ENCODE measurements around the gene FARS2.

FARS2 gene

DNA sequence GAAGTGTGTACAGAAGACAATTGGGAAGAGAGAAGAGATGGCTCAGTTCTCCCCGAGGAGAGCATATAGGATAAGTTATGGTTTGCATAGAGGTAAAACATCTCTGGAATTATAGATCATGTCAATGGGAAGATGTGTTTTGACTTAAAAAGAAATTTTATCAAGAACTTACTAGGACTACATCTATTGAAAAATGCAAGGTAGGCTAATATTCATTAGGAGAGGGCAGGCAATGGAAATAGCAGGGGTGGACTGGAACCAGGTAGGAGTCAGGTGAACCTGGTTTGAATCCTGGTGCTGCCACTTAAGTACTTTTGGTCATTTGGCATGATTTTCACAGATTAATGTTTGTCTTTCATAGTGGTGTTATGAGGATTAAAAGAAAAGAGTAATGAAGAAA, 96.2 kb downstream of the FARS2 start:
- H3K4me1 ChIP-seq (ENCODE audit: control insufficient read depth in 2 of 2, insufficient read depth in 2 of 2, low read length in 2 of 2), result peaks cover 0 to 3% of the 10 kb centered on the region in 2 donors
- no peak overlapping the region for H3K9ac ChIP-seq (ENCODE audit: low read depth in 1 of 2, low read length in 2 of 2)
- no peaks in the 10 kb centered on the region for H3K36me3 ChIP-seq (ENCODE audit: control insufficient read depth in 2 of 2, insufficient read depth in 2 of 2, low read length in 2 of 2)

DNA sequence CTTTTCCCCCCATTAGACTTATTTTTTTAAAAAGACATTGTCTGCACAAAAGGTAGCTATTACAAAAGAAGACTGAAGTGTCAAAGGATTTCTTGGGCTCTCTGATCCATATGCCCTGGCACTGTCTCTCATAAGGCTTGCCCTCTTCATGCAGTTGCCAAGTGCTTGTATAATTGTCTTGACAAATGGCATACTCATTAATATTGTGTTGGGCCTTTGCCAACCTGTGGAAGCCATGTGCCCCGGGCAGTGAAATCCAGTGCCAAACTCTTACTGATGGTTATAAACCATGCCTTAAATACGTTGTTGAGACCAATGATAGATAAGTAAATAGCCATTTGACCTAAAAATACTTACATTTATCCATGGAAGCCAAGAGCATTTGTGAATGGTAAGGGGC, 98.1 kb downstream of the FARS2 start:
- Histone ChIP-seq H3K27ac (ENCODE audit: low read depth in 2 of 2, low read length in 2 of 2) (no peak overlapping the region), H3K9ac (ENCODE audit: low read depth in 1 of 2, low read length in 2 of 2) (no peak overlapping the region), H3K36me3 (ENCODE audit: control insufficient read depth in 2 of 2, insufficient read depth in 2 of 2, low read length in 2 of 2) (no peaks in the 10 kb centered on the region), H3K27me3 (ENCODE audit: control insufficient read depth in 2 of 2, insufficient read depth in 2 of 2, low read length in 2 of 2) (no peaks in the 10 kb centered on the region), H3K9me3 (ENCODE audit: control insufficient read depth in 2 of 2, low read length in 2 of 2) (no peaks in the 10 kb centered on the region), H3K4me3 (ENCODE audit: low read length in 2 of 2) (no peak overlapping the region), H3K4me1 (ENCODE audit: control insufficient read depth in 2 of 2, insufficient read depth in 2 of 2, low read length in 2 of 2) (peaks cover 0 to 3% of the 10 kb centered on the region in 2 donors)

More for the DNA sequence above, 96.2 kb downstream of the FARS2 start:
- Histone ChIP-seq H3K9me3 (ENCODE audit: control insufficient read depth in 2 of 2, low read length in 2 of 2) (no peaks in the 10 kb centered on the region), H3K4me3 (ENCODE audit: low read length in 2 of 2) (no peak overlapping the region), H3K27me3 (ENCODE audit: control insufficient read depth in 2 of 2, insufficient read depth in 2 of 2, low read length in 2 of 2) (no peaks in the 10 kb centered on the region), H3K27ac (ENCODE audit: low read depth in 2 of 2, low read length in 2 of 2) (no peak overlapping the region)

DNA sequence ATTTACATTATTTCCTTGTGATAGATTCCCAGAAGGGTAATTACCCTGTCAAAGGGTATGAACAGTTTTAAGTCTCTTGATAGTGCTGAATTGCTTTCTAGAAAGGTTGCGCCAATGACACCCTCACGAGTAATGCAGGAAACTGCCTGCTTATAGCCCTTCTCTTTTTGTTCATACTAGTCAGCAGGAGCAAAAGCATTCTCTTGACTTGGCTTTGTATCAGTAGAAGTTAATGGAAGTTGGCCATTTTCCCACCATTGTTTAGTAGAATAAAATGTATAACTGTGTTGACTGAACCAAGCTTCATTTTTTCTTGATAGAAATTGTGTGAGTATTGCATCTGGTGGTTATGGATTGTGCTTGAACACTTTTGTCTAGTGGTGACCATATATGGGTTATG, 100.1 kb downstream of the FARS2 start:
- Histone ChIP-seq H3K27ac (ENCODE audit: low read depth in 2 of 2, low read length in 2 of 2) (no peak overlapping the region), H3K36me3 (ENCODE audit: control insufficient read depth in 2 of 2, insufficient read depth in 2 of 2, low read length in 2 of 2) (no peaks in the 10 kb centered on the region)

DNA sequence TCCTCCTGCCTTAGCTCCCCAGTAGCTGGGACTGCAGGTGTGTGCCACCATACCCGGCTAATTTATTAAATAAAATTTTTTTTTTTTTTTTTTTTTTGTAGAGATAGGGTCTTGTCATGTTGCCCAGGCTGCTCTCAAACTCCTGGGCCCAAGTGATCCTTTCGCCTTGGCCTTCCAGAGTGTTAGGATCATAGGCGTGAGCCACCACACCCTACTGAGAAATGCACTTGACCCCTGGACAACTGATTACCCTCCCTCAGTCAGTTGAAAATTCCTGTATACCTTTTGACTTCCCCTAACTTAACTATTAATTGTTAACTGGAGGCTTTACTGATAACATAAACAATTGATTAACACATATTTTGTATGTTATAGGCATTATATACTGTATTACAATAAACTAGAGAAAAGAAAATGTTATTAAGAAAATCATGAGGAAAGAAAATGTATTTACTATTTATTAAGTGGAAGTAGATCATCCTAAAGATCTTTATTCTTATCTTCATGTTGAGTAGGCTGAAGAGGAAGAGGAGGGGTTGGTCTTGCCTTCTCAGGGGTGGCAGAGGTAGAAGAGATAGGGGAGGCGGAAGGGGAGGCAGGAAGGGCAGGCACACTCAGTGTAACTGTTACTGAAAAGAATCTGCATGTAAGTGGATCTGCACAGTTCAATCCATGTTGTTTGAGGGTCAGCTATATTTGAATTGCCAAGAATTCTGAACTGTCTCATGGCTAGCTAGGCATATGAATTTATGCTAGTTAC, 104.3 kb downstream of the FARS2 start:
- no peak overlapping the region for H3K9ac ChIP-seq (ENCODE audit: low read depth in 1 of 2, low read length in 2 of 2)
- peaks cover 7% of the 10 kb centered on the region in 2 donors for H3K36me3 ChIP-seq (ENCODE audit: control insufficient read depth in 2 of 2, insufficient read depth in 2 of 2, low read length in 2 of 2)
- H3K27me3 ChIP-seq (ENCODE audit: control insufficient read depth in 2 of 2, insufficient read depth in 2 of 2, low read length in 2 of 2), result no peaks in the 10 kb centered on the region
- H3K4me3 ChIP-seq (ENCODE audit: low read length in 2 of 2), result no peak overlapping the region
- no peaks in the 10 kb centered on the region for H3K9me3 ChIP-seq (ENCODE audit: control insufficient read depth in 2 of 2, low read length in 2 of 2)
- peaks cover 0 to 3% of the 10 kb centered on the region in 2 donors for H3K4me1 ChIP-seq (ENCODE audit: control insufficient read depth in 2 of 2, insufficient read depth in 2 of 2, low read length in 2 of 2)
- H3K27ac ChIP-seq (ENCODE audit: low read depth in 2 of 2, low read length in 2 of 2), result no peak overlapping the region

More for the DNA sequence above, 100.1 kb downstream of the FARS2 start:
- H3K27me3 ChIP-seq (ENCODE audit: control insufficient read depth in 2 of 2, insufficient read depth in 2 of 2, low read length in 2 of 2), result no peaks in the 10 kb centered on the region
- peaks cover 0 to 3% of the 10 kb centered on the region in 2 donors for H3K4me1 ChIP-seq (ENCODE audit: control insufficient read depth in 2 of 2, insufficient read depth in 2 of 2, low read length in 2 of 2)
- no peak overlapping the region for H3K4me3 ChIP-seq (ENCODE audit: low read length in 2 of 2)
- no peak overlapping the region for H3K9ac ChIP-seq (ENCODE audit: low read depth in 1 of 2, low read length in 2 of 2)
- no peaks in the 10 kb centered on the region for H3K9me3 ChIP-seq (ENCODE audit: control insufficient read depth in 2 of 2, low read length in 2 of 2)

DNA sequence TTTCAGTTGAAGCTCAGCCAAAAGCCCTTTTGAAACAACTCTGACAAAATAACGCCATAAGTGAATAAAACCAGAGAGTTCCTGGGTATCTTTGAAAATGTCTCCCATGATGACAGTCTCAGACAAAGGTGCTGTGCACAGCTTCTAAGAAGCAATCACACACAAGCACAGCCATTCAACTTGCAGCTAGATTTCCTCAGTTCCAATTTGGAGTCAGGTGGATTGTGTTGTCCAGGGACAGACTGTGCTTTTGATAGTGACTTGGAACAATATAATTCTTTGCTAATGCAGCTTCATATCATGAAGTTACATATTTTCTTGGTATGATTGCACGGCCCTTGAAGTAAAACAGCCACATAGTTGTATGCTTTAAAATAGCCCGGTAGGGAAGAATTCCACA, 105.6 kb downstream of the FARS2 start:
- Histone ChIP-seq H3K9ac (ENCODE audit: low read depth in 1 of 2, low read length in 2 of 2) (no peak overlapping the region), H3K27ac (ENCODE audit: low read depth in 2 of 2, low read length in 2 of 2) (no peak overlapping the region)

DNA sequence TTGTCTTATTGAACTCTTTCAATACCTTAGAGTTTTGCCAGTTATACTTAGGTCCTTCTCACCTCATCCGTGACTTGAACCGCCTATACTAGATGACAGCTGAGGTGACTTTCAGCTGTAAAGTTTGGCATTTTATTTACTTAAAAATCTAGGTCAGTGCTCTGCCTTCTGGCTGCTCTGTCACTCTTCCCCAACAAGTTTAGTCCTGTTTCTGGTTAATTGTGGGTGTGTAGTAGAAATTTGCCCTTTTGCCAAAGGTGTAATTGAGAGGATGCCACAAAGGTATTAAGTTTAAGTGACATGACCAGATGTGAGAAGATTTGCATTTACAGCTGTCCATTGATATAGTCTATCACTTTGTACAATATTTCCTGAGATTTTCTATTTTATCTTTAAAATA, 106.2 kb downstream of the FARS2 start:
- Histone ChIP-seq H3K4me1 (ENCODE audit: control insufficient read depth in 2 of 2, insufficient read depth in 2 of 2, low read length in 2 of 2) (no peaks in the 10 kb centered on the region), H3K9ac (ENCODE audit: low read depth in 1 of 2, low read length in 2 of 2) (no peak overlapping the region), H3K4me3 (ENCODE audit: low read length in 2 of 2) (no peak overlapping the region), H3K27me3 (ENCODE audit: control insufficient read depth in 2 of 2, insufficient read depth in 2 of 2, low read length in 2 of 2) (no peaks in the 10 kb centered on the region), H3K36me3 (ENCODE audit: control insufficient read depth in 2 of 2, insufficient read depth in 2 of 2, low read length in 2 of 2) (peaks cover 7% of the 10 kb centered on the region in 2 donors), H3K9me3 (ENCODE audit: control insufficient read depth in 2 of 2, low read length in 2 of 2) (no peaks in the 10 kb centered on the region), H3K27ac (ENCODE audit: low read depth in 2 of 2, low read length in 2 of 2) (no peak overlapping the region)

More for the DNA sequence above, 105.6 kb downstream of the FARS2 start:
- H3K36me3 ChIP-seq (ENCODE audit: control insufficient read depth in 2 of 2, insufficient read depth in 2 of 2, low read length in 2 of 2), result peaks cover 7% of the 10 kb centered on the region in 2 donors
- no peaks in the 10 kb centered on the region for H3K9me3 ChIP-seq (ENCODE audit: control insufficient read depth in 2 of 2, low read length in 2 of 2)
- no peak overlapping the region for H3K4me3 ChIP-seq (ENCODE audit: low read length in 2 of 2)
- no peaks in the 10 kb centered on the region for H3K27me3 ChIP-seq (ENCODE audit: control insufficient read depth in 2 of 2, insufficient read depth in 2 of 2, low read length in 2 of 2)
- H3K4me1 ChIP-seq (ENCODE audit: control insufficient read depth in 2 of 2, insufficient read depth in 2 of 2, low read length in 2 of 2), result no peaks in the 10 kb centered on the region

DNA sequence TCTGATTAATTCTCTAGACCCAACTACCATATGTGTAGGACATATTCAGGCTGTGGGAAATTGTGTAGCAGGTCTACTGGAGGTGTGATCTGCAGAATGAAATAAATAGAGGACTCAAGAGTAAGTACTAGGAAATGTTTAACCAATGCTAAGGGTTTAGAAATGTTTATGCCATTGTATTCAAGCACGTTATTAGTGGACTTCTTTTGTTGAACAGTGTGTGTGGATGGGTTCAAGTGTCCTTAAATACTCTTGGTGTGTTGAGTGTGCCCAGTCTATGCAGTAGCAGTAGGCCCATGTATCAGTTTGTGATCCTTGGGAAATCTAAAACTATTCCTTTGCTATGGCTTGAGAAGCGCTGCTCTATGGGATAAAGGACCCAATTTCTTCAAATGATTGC, 112.1 kb downstream of the FARS2 start:
- Histone ChIP-seq H3K9me3 (ENCODE audit: control insufficient read depth in 2 of 2, low read length in 2 of 2) (no peaks in the 10 kb centered on the region), H3K36me3 (ENCODE audit: control insufficient read depth in 2 of 2, insufficient read depth in 2 of 2, low read length in 2 of 2) (peaks cover 7% of the 10 kb centered on the region in 2 donors), H3K9ac (ENCODE audit: low read depth in 1 of 2, low read length in 2 of 2) (no peak overlapping the region), H3K4me3 (ENCODE audit: low read length in 2 of 2) (no peak overlapping the region), H3K4me1 (ENCODE audit: control insufficient read depth in 2 of 2, insufficient read depth in 2 of 2, low read length in 2 of 2) (no peaks in the 10 kb centered on the region), H3K27me3 (ENCODE audit: control insufficient read depth in 2 of 2, insufficient read depth in 2 of 2, low read length in 2 of 2) (no peaks in the 10 kb centered on the region), H3K27ac (ENCODE audit: low read depth in 2 of 2, low read length in 2 of 2) (no peak overlapping the region)

DNA sequence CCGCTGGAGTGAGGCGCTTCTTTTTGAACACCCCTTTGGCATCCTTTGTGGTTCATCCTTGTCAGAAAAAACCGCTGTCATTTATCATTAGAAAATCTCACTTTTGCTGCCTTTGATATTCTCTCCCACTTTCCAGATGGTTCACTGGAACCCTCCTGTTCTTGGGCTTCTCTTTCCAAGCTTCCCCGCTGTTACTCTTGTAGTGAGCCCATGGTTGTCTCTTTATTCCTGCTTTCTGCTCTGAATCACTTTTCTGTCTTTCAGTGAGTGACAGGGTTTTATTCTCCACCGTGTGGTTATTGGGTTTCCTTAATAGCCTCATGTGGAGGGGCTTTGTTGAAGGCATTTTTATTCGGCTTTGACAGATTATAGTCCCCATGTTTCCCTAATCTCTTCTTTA, 117.0 kb downstream of the FARS2 start:
- Histone ChIP-seq H3K27ac (ENCODE audit: low read depth in 2 of 2, low read length in 2 of 2) (no peak overlapping the region), H3K36me3 (ENCODE audit: control insufficient read depth in 2 of 2, insufficient read depth in 2 of 2, low read length in 2 of 2) (no peaks in the 10 kb centered on the region), H3K4me1 (ENCODE audit: control insufficient read depth in 2 of 2, insufficient read depth in 2 of 2, low read length in 2 of 2) (no peaks in the 10 kb centered on the region), H3K9me3 (ENCODE audit: control insufficient read depth in 2 of 2, low read length in 2 of 2) (no peaks in the 10 kb centered on the region), H3K27me3 (ENCODE audit: control insufficient read depth in 2 of 2, insufficient read depth in 2 of 2, low read length in 2 of 2) (no peaks in the 10 kb centered on the region), H3K4me3 (ENCODE audit: low read length in 2 of 2) (no peak overlapping the region), H3K9ac (ENCODE audit: low read depth in 1 of 2, low read length in 2 of 2) (no peak overlapping the region)

DNA sequence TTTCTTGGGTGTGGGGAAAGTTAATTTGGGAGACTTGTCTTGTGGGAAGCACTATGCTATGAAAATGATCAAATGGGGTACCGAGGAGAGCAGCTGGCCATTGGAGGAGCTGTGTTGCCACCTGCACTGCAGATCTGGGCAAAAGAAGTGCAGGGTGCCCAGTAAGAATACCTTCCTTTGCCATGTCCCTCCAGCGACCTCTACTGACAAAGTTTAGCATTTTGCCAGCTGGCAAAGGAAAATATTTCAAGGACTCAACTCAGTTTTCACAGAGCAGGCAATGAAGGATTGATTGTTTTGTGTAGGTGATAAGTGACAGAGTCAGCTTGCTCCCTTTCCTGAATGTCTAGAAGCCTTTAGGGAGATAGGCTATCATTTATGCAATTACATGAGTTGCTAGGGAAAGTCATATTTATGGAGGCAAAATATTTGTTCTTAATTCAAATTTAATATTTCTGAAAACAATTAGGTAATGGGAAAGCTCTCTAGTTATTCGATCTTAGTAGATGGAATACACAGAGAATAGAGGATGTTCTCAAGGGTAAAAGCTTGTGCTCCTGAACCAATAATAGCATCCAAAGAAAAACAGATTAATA, 118.4 kb downstream of the FARS2 start:
- no peaks in the 10 kb centered on the region for H3K36me3 ChIP-seq (ENCODE audit: control insufficient read depth in 2 of 2, insufficient read depth in 2 of 2, low read length in 2 of 2)
- no peak overlapping the region for H3K4me3 ChIP-seq (ENCODE audit: low read length in 2 of 2)
- H3K9ac ChIP-seq (ENCODE audit: low read depth in 1 of 2, low read length in 2 of 2), result no peak overlapping the region
- H3K27me3 ChIP-seq (ENCODE audit: control insufficient read depth in 2 of 2, insufficient read depth in 2 of 2, low read length in 2 of 2), result no peaks in the 10 kb centered on the region
- H3K4me1 ChIP-seq (ENCODE audit: control insufficient read depth in 2 of 2, insufficient read depth in 2 of 2, low read length in 2 of 2), result no peaks in the 10 kb centered on the region
- H3K27ac ChIP-seq (ENCODE audit: low read depth in 2 of 2, low read length in 2 of 2), result no peak overlapping the region
- no peaks in the 10 kb centered on the region for H3K9me3 ChIP-seq (ENCODE audit: control insufficient read depth in 2 of 2, low read length in 2 of 2)

DNA sequence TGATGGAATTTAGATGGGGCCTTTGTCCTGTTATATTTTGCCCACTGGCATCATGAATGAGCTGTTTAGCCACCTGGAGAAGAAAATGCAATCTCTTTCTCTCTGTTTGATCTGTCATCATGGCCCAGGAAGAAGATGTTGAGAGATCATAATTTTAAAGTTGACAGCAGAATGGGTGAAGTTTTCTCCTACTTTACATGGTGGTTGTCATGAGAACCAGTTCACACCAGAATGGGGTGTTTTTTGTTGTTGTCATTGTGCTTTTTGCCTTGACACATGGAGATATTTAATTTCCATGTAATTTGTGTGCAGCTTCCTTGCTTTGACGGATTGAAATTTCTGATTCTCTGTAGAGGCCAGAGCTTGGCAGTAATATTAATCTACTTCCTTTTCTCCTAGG, 122.5 kb downstream of the FARS2 start:
- no peaks in the 10 kb centered on the region for H3K9me3 ChIP-seq (ENCODE audit: control insufficient read depth in 2 of 2, low read length in 2 of 2)
- H3K4me3 ChIP-seq (ENCODE audit: low read length in 2 of 2), result no peak overlapping the region
- H3K27ac ChIP-seq (ENCODE audit: low read depth in 2 of 2, low read length in 2 of 2), result no peak overlapping the region
- no peaks in the 10 kb centered on the region for H3K4me1 ChIP-seq (ENCODE audit: control insufficient read depth in 2 of 2, insufficient read depth in 2 of 2, low read length in 2 of 2)
- H3K36me3 ChIP-seq (ENCODE audit: control insufficient read depth in 2 of 2, insufficient read depth in 2 of 2, low read length in 2 of 2), result no peaks in the 10 kb centered on the region
- no peaks in the 10 kb centered on the region for H3K27me3 ChIP-seq (ENCODE audit: control insufficient read depth in 2 of 2, insufficient read depth in 2 of 2, low read length in 2 of 2)
- no peak overlapping the region for H3K9ac ChIP-seq (ENCODE audit: low read depth in 1 of 2, low read length in 2 of 2)

Measured in mucosa of rectum (tissue), 2 donors.